A549 (cell line): ENCODE data around the gene CACNA1C. TPM values are rescaled to one million over a fixed set of nuclear protein-coding genes. Genes with fewer than 3 reads are reported as not detected.

Experiments
- ATAC-seq, 2 experiments: fragments of 200-7000 bp in 1 of 2; fragments of >200 bp in 1 of 2; cut with Nextera tagmentation in 1 of 2; cut with Tn5 transposase in 1 of 2; 3 replicates each; pipeline versions ENCODE4 v1.8.0 to v1.9.1; 2018 to 2020; ENCODE audit warnings: mild to moderate bottlenecking in 1 of 2, moderate library complexity in 1 of 2
- CTCF ChIA-PET: fragments of 300-600 bp; sonication (Branson Sonifier 250); formaldehyde crosslinking; extraction: SDS; loops from one replicate; lab custom pipeline; 2021; ENCODE audit warnings: antibody characterized with exemption, inconsistent platforms; lab: Yijun Ruan, JAX
- POLR2A ChIA-PET: fragments of 350-600 bp; formaldehyde crosslinking; extraction: SDS; loops from one replicate; lab custom pipeline; 2021; ENCODE audit warnings: antibody characterized with exemption, inconsistent platforms; lab: Yijun Ruan, JAX
- DNase-seq, 2 experiments: peaks; one replicate each; pipeline versions ENCODE4 v3.0.0 to v3.0.0-alpha.2; 2011 to 2016; ENCODE audit warnings: low read depth in 1 of 2, low spot score in 1 of 2
- FAIRE-seq: peaks from 2 replicates; lab custom pipeline; 2011; peaks lifted over from hg19 to GRCh38; lab: Jason Lieb, UNC
- H3K27ac ChIP-seq, 2 experiments: fragments of >200 bp; sonication (Bioruptor Twin); formaldehyde crosslinking; 3 replicates each; pipeline ENCODE4 v1.5.1; 2016 to 2017
- H3K4me1 ChIP-seq: fragments of >200 bp; sonication (Bioruptor Twin); formaldehyde crosslinking; 3 replicates; pipeline ENCODE4 v1.6.1; 2016
- H3K4me2 ChIP-seq: fragments of >200 bp; sonication (Bioruptor Twin); formaldehyde crosslinking; 3 replicates; pipeline ENCODE4 v1.6.1; 2016
- H3K4me3 ChIP-seq: fragments of >200 bp; sonication (Bioruptor Twin); formaldehyde crosslinking; 3 replicates; pipeline ENCODE4 v1.5.1; 2016
- H3K9me3 ChIP-seq: fragments of >200 bp; sonication (Bioruptor Twin); formaldehyde crosslinking; 3 replicates; pipeline ENCODE4 v1.6.1; 2016
- BHLHE40 ChIP-seq: IDR thresholded peaks from 2 replicates; pipeline ENCODE4 v1.6.1; 2012; ENCODE audit warnings: low read depth, low read length, inconsistent platforms
- CEBPB ChIP-seq, 2 experiments: fragments of >200 bp in 1 of 2; sonication (Bioruptor Twin) in 1 of 2; formaldehyde crosslinking in 1 of 2; IDR thresholded peaks; 2 replicates each; pipeline ENCODE4 v1.6.1; 2012 to 2016
- CHD2 ChIP-seq: fragments of 150-350 bp; IDR thresholded peaks from 2 replicates; pipeline ENCODE4 v1.6.1; 2014; ENCODE audit warnings: low read length; ENCODE audit not compliant: partially characterized antibody
- EHMT2 ChIP-seq: fragments of 200-600 bp; sonication (generic); IDR thresholded peaks from 2 replicates; pipeline ENCODE4 v1.6.1; 2016; ENCODE audit warnings: antibody characterized with exemption, low read depth, mild to moderate bottlenecking, moderate library complexity
- FOSL2 ChIP-seq, 2 experiments: fragments of 450-650 bp in 1 of 2; fragments of >200 bp in 1 of 2; sonication (Bioruptor Twin) in 1 of 2; formaldehyde crosslinking; IDR thresholded peaks; 2 replicates each; pipeline versions ENCODE4 v1.5.0 to v1.6.1; 2016 to 2020; ENCODE audit warnings: mild to moderate bottlenecking in 1 of 2, moderate library complexity in 1 of 2
- GATA3 ChIP-seq: IDR thresholded peaks from 2 replicates; pipeline ENCODE4 v1.6.1; 2012; ENCODE audit warnings: borderline replicate concordance
- JUN ChIP-seq, 2 experiments: fragments of >200 bp; sonication (Bioruptor Twin); formaldehyde crosslinking; IDR thresholded peaks; 2 replicates in 1 of 2; 3 replicates in 1 of 2; pipeline ENCODE4 v1.6.1; 2016 to 2017
- JUNB ChIP-seq: fragments of >200 bp; sonication (Bioruptor Twin); formaldehyde crosslinking; IDR thresholded peaks from 2 replicates; pipeline ENCODE4 v1.6.1; 2016
- KDM1A ChIP-seq: fragments of 200-600 bp; sonication (generic); IDR thresholded peaks from 2 replicates; pipeline ENCODE4 v1.6.1; 2016; ENCODE audit warnings: low read depth, mild to moderate bottlenecking
- MAZ ChIP-seq: fragments of 150-350 bp; IDR thresholded peaks from 2 replicates; pipeline ENCODE4 v1.6.1; 2014; ENCODE audit warnings: antibody characterized with exemption, low read depth, low read length, borderline replicate concordance
- MYC ChIP-seq: IDR thresholded peaks from 2 replicates; pipeline ENCODE4 v1.6.1; 2012; ENCODE audit warnings: mild to moderate bottlenecking, inconsistent platforms, low read length, improper control_type of control experiment, borderline replicate concordance
- NFE2L2 ChIP-seq: fragments of 150-350 bp; conservative IDR thresholded peaks from 2 replicates; pipeline ENCODE4 v1.6.1; 2014; ENCODE audit warnings: low read length
- NPAS2 ChIP-seq: fragments of 250-450 bp; sonication (Bioruptor Pico); IDR thresholded peaks from 2 replicates; pipeline ENCODE4 v1.8.0; 2022; ENCODE audit warnings: mild to moderate bottlenecking, moderate library complexity, borderline replicate concordance
- NR3C1 ChIP-seq: fragments of >200 bp; sonication (Bioruptor Twin); formaldehyde crosslinking; IDR thresholded peaks from 3 replicates; pipeline ENCODE4 v1.6.1; 2017
- PBX3 ChIP-seq: IDR thresholded peaks from 2 replicates; pipeline ENCODE4 v1.6.1; 2012
- PHF8 ChIP-seq: fragments of 200-600 bp; sonication (generic); IDR thresholded peaks from 2 replicates; pipeline ENCODE4 v1.6.1; 2016; ENCODE audit warnings: low read depth, mild to moderate bottlenecking, antibody characterized with exemption, moderate library complexity, borderline replicate concordance
- RAD21 ChIP-seq, 2 experiments: fragments of >200 bp in 1 of 2; sonication (Bioruptor Twin) in 1 of 2; formaldehyde crosslinking in 1 of 2; IDR thresholded peaks in 1 of 2; conservative IDR thresholded peaks in 1 of 2; 2 replicates in 1 of 2; 3 replicates in 1 of 2; pipeline ENCODE4 v1.6.1; 2012 to 2018; ENCODE audit warnings: inconsistent platforms in 1 of 2
- RFX5 ChIP-seq: fragments of 450-650 bp; IDR thresholded peaks from 2 replicates; pipeline ENCODE4 v1.7.1; 2014; ENCODE audit warnings: antibody characterized with exemption, mild to moderate bottlenecking, moderate library complexity
- RNF2 ChIP-seq: fragments of 200-600 bp; sonication (generic); IDR thresholded peaks from 2 replicates; pipeline ENCODE4 v1.6.1; 2016; ENCODE audit warnings: low read depth, mild to moderate bottlenecking, antibody characterized with exemption, moderate library complexity, borderline replicate concordance
- SREBF2 ChIP-seq: fragments of 450-650 bp; IDR thresholded peaks from 2 replicates; pipeline ENCODE4 v1.6.1; 2014; ENCODE audit warnings: mild to moderate bottlenecking, moderate library complexity
- ZNF302 ChIP-seq: fragments of 250-450 bp; sonication (Bioruptor Pico); IDR thresholded peaks from 2 replicates; pipeline ENCODE4 v1.9.0; 2021; ENCODE audit warnings: inconsistent platforms, mild to moderate bottlenecking, moderate library complexity
- WGBS: methylation state at CpG from one replicate; pipeline ENCODE4 v1.1.6; 2017; ENCODE audit errors: missing lambda C conversion rate; 5-methylcytosine and 5-hydroxymethylcytosine counted together
- polyA plus RNA-seq, 4 experiments: library from polyadenylated mRNA; depleted of rRNA in 3 of 4; stranded (reverse); fragments of >200 nt; fragmentation: RNase III in 1 of 4; extraction: RNeasy Plus Mini Kit Qiagen cat#74134 plus additional on column Dnase treatment in 1 of 4; gene quantifications; 2 replicates in 3 of 4; 3 replicates in 1 of 4; pipeline ENCODE4 v1.2.3, GENCODE V29; 2011 to 2017
- TF ChIP-seq, protein P1 (sequence below): fragments of >200 bp; sonication (Bioruptor Twin); formaldehyde crosslinking; IDR thresholded peaks from 3 replicates; pipeline ENCODE4 v1.5.1; 2016
- TF ChIP-seq, protein P2 (sequence below): fragments of 150-350 bp; IDR thresholded peaks from 2 replicates; pipeline ENCODE4 v1.6.1; 2014; ENCODE audit warnings: low read depth, mild to moderate bottlenecking, low read length
- TF ChIP-seq, protein P3 (sequence below): fragments of 250-450 bp; sonication (Bioruptor Pico); IDR thresholded peaks from 2 replicates; pipeline ENCODE4 v1.5.0; 2021; ENCODE audit warnings: mild to moderate bottlenecking, moderate library complexity, borderline replicate concordance

Gene CACNA1C
- polyA plus RNA-seq, 2 of the 4 experiments (the other 2 are of a cell fraction): not detected

GRCh38 chr12:2076728-2077127, 23.9 kb downstream of the CACNA1C start:
- ChIA-PET CTCF (no interaction called here), POLR2A (no interaction called here)
- WGBS: 26% methylated on average over 10 of the region's 10 CpGs
- no peak for ATAC-seq
- peaks cover 14% of the 10 kb centered on the region for H3K9me3 ChIP-seq
- H3K27ac ChIP-seq: no peak overlapping the region
- no peak overlapping the region for H3K4me2 ChIP-seq
- no peak for FAIRE-seq
- no peaks in the 10 kb centered on the region for H3K4me1 ChIP-seq
- TF ChIP-seq NR3C1 (no peak), GATA3 (no peak), KDM1A (no peak), FOSL2 (IDR thresholded peaks at IDR 0.05) (no peak), FOSL2 (CRISPR knock-in tag; IDR thresholded peaks at IDR 0.05) (no peak), JUNB (no peak), JUN (IDR thresholded peaks at IDR 0.05) (no peak), CEBPB (IDR thresholded peaks at IDR 0.05) (no peak), MYC (no peak), RNF2 (no peak), MAZ (no peak), CHD2 (no peak), ZNF302 (CRISPR knock-in tag) (no peak), NPAS2 (CRISPR knock-in tag) (no peak)
- TF ChIP-seq, protein P1, sequence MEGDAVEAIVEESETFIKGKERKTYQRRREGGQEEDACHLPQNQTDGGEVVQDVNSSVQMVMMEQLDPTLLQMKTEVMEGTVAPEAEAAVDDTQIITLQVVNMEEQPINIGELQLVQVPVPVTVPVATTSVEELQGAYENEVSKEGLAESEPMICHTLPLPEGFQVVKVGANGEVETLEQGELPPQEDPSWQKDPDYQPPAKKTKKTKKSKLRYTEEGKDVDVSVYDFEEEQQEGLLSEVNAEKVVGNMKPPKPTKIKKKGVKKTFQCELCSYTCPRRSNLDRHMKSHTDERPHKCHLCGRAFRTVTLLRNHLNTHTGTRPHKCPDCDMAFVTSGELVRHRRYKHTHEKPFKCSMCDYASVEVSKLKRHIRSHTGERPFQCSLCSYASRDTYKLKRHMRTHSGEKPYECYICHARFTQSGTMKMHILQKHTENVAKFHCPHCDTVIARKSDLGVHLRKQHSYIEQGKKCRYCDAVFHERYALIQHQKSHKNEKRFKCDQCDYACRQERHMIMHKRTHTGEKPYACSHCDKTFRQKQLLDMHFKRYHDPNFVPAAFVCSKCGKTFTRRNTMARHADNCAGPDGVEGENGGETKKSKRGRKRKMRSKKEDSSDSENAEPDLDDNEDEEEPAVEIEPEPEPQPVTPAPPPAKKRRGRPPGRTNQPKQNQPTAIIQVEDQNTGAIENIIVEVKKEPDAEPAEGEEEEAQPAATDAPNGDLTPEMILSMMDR: no peak
- no peak overlapping the region for H3K4me3 ChIP-seq
- DNase-seq: no peak

DNA sequence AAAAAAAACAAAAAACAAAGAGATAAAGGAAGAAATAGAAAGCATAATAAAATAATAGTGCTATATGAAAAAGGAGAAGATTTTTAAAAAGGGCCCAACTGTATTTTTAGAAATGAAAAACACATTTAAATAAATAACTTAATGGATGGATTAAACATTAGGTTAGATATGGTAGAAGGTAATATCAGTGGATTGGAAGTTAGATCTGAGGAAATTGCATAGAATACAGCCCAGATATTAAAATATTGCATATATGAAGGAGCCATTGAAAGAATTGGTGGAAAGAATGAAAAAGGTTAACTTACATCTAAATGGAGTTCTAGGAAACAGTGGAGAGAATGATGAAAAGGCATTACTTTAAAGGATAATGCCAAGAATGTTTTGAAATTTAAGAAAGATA, 27.8 kb downstream of the CACNA1C start:
- FAIRE-seq (no peak), DNase-seq (no peak), ATAC-seq (no peak)
- H3K4me1 ChIP-seq: no peaks in the 10 kb centered on the region
- TF ChIP-seq GATA3 (no peak), FOSL2 (IDR thresholded peaks at IDR 0.05) (no peak), FOSL2 (CRISPR knock-in tag; IDR thresholded peaks at IDR 0.05) (no peak), MYC (no peak), RAD21 (conservative IDR thresholded peaks at IDR 0.05 in 1 of 2, IDR thresholded peaks at IDR 0.05 in 1 of 2) (no peak), RFX5 (no peak), EHMT2 (no peak), NR3C1 (no peak), NFE2L2 (no peak), BHLHE40 (no peak), PBX3 (no peak), SREBF2 (no peak), ZNF302 (CRISPR knock-in tag) (no peak), CHD2 (no peak), PHF8 (no peak)
- TF ChIP-seq, protein P2, sequence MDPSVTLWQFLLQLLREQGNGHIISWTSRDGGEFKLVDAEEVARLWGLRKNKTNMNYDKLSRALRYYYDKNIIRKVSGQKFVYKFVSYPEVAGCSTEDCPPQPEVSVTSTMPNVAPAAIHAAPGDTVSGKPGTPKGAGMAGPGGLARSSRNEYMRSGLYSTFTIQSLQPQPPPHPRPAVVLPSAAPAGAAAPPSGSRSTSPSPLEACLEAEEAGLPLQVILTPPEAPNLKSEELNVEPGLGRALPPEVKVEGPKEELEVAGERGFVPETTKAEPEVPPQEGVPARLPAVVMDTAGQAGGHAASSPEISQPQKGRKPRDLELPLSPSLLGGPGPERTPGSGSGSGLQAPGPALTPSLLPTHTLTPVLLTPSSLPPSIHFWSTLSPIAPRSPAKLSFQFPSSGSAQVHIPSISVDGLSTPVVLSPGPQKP: no peak
- TF ChIP-seq, protein P3, sequence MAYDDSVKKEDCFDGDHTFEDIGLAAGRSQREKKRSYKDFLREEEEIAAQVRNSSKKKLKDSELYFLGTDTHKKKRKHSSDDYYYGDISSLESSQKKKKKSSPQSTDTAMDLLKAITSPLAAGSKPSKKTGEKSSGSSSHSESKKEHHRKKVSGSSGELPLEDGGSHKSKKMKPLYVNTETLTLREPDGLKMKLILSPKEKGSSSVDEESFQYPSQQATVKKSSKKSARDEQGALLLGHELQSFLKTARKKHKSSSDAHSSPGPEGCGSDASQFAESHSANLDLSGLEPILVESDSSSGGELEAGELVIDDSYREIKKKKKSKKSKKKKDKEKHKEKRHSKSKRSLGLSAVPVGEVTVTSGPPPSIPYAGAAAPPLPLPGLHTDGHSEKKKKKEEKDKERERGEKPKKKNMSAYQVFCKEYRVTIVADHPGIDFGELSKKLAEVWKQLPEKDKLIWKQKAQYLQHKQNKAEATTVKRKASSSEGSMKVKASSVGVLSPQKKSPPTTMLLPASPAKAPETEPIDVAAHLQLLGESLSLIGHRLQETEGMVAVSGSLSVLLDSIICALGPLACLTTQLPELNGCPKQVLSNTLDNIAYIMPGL: no peak
- H3K27ac ChIP-seq: no peak overlapping the region
- peaks cover 5% of the 10 kb centered on the region; the same call in 2 of the 3 replicates for H3K9me3 ChIP-seq
- CTCF ChIA-PET: no interaction called here
- no peak overlapping the region for H3K4me3 ChIP-seq
- POLR2A ChIA-PET: no interaction called here
- H3K4me2 ChIP-seq: no peak overlapping the region
